Effector CD4-positive, alpha-beta T cell (primary cell): ENCODE data around the gene EHD1.
A peak's percentile ranks its signal among the peaks of the same experiment; 100 is the strongest.

Source experiments
- DNase-seq: peaks from one replicate; pipeline ENCODE4 v3.0.0-alpha.2; 2020

The EHD1 gene

DNA sequence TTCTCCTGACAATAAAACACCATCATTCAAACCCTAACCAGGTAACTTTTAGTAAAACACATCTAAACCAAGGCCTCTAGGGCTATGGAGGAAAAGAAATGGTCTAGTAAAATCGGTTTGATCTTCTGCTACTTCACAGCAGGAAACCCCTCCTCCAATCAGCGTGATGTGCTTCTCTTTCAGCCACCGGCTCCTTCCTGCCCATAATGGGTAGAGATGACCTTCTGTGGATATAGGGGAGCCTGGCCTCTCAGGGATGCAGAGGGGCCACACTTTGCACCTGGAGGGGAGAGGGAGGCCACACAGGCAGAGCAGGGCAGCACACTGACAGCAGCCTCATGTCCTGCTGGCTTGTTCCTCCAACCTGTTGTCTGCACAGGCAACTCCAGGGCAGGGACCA is 6.9 kb downstream of the EHD1 start:
- no peak for DNase-seq

DNA sequence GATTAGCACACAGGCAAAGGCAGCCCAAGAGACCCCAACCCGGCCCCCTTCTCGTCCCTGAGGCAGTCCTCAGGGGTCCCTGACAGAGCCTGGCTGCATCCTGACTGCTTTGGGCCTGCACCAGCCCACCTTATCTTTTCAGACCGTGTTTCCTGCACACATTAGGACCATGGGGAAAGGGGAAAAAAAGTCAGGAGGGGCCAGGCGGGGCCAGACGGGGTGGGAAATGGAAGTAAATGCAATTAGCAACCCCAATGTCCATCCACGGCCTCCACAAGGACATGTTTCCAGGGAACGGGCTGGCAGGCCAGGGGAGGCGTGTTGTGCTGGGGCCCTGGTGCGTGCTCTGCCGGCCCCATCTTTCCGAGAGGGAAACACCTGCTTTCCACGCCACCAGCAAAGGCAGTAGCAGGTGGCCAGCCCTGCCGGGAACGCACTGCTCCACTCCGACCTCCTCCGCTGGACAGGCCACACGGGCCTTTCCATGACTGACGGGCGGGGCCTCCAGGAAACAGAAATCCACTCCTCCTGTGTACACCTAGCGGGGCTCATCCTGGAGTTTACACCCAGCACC is 7.4 kb downstream of the EHD1 start:
- no peak for DNase-seq

DNA sequence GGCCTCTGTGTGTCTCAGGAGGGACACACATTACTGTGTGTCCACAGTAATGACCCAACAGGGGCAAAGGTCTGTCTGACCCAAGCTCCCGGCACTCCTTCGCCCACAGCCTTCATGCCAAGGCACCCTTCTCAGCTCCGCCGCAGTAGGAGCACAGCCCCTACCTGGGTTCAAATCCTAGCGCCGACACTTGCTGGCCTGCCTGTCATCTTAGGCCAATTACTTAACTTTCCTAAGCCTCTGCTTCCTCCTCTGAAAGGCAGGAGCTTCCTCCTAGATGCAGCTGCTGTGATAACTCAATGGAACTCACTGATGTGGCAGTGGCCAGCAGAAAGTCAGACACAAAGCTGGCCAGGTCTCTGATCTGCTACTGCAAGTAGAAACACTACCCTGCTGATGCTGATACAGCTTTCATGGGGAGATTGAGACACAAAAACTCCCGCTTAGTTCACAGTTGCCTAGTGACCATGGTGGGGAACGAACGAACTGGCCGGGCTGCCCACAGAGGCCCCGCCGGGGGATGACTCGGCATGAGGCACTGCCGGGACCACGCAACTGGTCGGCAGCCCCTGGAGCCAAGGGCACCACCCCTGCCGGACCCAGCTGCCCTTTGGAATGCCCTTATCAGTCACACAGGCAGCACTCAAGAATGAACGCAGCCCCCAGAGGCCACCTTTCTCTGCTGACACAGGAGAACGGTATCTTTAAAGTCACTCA is 8.1 kb downstream of the EHD1 start:
- DNase-seq = no peak

DNA sequence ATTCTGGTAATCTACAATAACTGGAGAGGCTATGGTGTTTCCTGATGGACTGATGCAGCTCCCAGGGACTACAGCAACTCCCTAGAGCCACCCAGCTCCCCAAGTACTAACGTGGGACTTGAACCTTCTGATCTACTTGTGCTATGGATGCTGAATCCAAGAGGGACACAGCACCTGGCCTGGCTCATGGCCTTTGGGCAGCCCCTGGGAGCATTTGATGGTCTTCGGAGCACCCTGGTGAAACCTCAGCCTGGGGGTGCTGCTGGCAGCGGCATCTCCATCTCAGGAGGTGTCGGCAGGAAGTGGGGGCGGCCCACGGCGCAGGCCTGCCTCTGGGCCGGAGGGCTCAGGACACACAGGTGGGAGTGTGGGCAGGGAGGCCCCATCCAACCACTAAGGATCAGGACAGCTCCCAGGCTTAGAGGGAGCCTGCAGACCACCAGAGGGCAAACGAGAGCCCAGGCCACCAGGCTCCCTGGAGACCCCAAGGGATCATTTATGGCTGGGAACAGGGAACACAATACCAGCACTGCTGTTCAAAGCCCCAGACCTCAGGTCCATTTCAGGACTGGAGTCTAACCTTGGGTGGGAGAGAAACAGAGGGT is 8.7 kb downstream of the EHD1 start:
- DNase-seq = no peak

DNA sequence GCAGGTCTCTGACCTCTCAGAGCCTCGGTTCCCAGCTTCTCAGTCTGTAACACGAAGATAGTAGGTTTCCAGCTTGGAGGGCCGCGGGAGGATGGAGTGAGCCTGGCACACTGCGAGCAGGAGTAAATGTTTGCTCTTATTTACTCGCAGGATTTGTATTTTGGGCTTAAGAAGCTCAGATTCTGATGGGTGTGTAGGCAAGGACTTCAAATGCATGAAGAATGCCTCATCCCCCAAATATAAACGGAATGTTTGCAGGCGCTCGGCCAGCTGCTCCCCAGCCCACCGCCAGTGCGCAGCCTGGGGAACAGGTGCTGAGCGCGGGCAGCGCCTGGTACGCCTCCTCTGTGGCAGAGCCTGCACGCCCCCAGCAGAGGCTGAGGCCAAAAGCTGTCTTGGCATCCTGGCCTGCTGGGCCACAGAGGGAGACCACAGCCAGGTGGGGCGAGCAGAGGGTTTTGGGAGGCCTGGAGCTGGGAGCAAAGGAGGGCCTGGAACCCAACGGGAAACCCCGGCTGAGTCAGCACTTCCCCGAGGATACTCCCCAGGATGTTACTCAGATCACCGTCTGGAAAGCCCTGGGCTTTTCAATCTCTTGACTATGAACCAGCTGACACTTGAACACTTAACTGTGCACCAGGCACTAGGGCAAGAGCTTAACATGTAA is 9.4 kb downstream of the EHD1 start:
- peak; percentile 47 for DNase-seq

DNA sequence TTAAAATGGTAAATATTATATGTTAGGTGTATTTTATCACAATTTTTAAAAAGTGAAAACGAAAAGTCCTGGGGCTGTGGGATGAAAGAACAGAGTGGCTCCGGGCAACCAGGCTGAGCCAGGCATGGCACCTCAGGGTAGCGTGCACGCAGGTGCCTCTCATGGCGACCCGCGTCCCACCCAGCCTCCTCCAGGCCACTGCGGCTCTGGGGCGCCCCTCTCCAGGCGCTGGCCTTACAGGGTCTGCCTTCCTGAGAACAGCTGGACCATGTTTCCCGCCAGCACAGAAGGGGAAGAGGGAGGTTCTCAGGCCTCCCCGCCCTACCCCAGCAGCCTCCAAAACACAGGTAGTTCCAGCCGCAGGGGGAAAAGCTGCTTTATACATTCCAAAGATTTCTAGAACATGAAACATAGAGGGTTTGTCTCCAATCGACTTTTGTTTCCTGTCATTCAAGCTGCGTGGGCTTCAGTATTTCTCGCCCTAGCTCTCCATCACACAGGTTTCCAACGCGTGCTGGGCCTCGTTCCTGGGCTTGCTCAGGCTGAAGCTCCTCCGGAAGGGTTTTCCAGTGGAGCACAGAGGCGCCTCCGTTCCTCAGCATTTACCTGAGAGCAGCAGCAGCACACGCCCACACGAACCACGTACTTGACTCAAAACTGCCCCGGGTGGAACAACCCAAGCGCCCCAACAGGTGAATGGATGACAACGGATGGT is 10.5 kb downstream of the EHD1 start:
- DNase-seq = no peak

DNA sequence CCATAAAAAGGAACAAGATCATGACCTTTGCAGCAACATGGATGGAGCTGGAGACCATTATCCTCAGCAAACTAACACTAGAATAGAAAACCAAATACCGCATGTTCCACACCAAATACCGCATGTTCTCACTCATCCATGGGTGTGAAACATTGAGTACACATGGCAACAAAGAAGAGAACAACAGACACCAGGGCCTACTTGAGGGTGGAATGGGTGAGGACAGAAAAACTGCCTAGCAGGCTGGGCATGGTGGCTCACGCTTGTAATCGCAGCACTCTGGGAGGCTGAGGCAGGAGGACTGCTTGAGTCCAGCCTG is 12.3 kb downstream of the EHD1 start:
- no peak for DNase-seq

DNA sequence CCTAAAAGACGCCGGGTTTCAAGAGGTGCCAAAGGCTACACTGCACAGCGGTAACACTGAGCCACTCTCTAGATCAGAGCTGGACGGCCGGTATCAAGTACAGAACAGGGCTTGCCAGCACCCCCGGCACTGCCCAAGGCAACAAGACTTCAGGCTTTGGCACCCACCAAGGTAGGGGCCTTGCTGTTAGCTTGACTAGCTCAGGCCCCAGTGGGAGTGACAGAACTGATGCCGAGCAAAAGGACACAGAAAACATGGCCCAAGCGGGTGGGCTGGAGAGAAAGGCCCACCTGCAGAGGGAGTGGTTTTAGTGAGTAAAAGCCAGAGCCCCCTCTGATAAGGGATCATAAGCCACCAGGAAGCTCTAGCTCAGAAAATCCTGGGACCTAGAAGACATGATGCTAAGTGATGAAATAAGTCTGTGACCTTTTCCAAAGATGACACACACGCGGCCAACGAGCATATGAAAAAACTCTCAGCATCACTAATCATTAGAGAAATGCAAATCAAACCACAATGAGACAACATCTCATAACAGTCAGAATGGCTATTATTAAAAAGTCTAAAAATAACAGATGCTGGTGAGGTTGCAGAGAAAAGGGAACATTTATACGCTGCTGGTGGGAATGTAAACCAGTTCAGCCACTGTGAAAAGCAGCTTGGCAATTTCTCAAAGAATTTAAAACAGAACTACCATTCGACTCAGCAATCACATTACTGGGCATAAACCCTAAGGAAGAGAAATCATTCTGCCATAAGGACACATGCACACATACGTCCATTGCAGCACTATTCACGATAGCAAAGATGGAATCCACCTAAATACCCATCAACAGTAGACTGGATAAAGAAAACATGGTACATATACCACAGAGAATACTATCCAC is 12.9 kb downstream of the EHD1 start:
- DNase-seq = no peak

DNA sequence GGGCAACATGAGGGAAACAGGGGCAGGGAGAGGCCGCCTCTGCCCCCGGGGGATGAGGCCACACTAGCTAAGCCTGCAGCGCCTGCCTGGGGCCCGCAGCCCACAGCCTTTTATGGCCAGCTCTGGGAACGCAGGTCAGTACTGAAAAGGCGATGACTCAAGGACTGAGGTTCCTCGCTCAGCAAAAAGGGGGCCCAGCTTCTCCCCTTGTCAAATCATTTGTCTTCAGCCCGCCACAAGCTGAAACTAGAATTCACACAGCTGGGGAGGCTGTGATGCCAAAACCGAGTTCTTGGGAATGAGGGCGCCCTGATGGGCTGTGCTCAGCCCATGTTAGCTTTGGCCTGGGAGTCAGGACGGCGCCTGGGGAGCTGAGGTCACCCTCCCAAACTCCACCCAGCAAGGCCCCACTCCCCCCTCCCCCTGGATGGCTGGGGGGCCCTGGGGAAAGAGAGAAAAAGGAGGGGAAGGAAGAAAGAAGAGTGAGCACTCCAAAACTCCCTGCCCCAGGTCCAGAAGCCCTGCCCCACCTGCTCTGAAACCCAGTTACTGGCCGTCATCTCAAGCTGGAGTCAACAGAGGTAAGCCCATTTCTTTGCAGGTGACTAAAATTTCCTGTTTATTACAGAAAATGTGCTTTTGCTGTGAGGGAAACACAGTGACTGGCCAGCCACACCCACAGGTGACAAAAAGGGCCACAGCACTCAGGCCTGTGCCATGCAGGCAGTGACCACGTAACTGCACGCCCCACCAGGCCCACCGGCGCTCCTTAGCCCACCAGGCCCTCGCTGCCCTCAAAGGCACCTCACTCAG is 13.7 kb downstream of the EHD1 start:
- DNase-seq = no peak

DNA sequence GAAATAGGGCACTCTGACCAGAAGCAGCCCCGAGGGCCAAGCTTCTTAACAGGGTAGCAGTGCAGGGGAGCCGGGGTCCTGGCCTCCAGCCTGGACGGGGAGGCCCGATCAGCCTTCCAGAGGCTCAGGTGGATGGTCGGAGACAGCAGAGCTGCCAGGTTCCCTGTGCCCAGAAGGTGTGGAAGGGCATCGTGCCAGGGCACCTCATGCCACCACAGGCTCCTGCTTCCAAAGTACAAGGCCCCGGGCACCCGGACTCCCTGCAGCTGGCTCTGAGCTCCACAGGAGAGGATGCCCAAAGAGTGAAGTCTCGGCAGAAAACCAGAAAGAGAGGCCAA is 14.3 kb downstream of the EHD1 start:
- no peak for DNase-seq

DNA sequence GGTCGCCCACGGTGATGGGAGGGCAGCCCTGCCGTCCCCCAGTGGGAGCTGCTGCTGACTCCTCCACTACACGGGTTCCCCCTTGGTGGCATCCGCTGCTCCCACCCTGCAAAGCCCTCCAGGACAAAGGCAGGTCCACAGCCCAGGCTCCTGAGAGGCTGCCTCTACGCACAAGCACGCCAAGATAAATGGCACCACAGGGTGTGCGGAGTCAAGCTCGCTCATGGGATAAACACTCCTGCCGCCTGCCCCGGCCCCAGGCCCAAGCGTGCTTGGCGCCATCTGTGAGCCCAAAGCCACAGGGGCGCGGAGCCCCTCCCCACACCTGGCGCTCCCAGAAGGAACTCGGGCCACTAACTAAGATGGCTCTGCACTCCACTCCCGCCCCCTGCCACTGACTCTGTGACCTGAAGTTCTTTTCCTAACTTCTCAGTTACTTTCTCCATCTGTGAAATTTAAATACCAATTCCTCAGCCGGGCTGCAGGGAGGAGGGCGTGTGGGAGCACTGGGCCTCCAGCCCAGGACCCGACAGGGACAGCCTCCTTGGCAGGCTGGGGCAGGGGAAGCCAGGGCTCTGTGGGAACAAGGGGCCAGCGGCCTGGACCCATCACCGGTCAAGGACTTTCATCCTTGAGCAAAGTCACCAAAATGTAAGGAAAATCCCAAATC is 14.9 kb downstream of the EHD1 start:
- no peak for DNase-seq

DNA sequence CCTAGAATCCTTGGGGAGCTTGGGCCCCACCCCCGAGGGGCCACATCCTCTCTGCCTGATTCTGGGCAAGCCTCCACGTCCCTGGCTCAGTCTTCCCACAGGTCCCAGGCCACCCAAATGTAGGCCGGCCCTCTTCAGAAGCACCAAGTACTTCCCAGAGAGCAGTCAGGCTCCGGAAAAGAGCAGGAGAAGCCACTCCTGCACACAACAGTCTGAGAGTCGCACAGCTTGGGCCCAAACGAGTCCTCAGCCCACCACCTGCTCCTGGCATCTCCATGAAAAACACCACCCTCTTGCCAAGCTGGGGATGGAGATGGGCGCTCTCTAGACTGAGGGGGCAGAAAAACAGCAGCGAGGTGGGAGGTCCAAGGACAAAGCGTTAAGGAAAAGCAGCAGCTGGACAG is 15.4 kb downstream of the EHD1 start:
- DNase-seq = no peak

DNA sequence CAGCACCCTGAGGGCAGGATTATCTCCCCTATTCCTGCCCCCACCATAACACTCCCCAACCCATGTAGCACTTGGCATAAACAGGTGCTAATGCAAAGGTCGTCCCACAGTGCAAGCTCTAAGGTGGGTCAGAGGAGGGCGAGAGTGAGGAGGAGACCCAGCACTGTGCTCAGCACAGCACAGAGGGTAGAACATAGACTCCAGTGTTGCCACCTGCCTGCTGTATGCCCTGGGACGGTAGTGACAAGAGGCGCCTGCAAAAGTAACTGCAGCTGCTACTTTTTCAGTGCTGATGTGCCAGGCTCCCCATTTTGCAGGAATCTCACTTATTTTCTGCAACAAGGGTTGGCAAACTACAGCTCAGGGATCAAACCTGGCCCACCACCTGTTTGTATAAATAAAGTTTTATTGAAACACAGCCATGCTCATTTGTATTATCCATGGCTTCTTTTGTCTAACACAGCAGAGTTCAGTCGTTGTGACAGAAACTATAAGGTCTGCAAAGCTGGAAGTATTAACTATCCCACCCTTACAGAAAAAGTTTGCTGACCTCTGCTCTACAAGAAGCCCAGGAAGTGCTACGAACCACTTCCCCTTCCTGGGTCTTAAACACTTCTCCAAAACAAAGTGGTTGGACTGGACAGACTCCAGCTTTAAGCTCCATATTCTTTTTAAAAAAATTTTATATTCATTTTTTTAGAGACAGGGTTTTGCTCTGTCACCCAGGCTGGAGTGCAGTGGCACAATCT is 17.0 kb downstream of the EHD1 start:
- DNase-seq = no peak

DNA sequence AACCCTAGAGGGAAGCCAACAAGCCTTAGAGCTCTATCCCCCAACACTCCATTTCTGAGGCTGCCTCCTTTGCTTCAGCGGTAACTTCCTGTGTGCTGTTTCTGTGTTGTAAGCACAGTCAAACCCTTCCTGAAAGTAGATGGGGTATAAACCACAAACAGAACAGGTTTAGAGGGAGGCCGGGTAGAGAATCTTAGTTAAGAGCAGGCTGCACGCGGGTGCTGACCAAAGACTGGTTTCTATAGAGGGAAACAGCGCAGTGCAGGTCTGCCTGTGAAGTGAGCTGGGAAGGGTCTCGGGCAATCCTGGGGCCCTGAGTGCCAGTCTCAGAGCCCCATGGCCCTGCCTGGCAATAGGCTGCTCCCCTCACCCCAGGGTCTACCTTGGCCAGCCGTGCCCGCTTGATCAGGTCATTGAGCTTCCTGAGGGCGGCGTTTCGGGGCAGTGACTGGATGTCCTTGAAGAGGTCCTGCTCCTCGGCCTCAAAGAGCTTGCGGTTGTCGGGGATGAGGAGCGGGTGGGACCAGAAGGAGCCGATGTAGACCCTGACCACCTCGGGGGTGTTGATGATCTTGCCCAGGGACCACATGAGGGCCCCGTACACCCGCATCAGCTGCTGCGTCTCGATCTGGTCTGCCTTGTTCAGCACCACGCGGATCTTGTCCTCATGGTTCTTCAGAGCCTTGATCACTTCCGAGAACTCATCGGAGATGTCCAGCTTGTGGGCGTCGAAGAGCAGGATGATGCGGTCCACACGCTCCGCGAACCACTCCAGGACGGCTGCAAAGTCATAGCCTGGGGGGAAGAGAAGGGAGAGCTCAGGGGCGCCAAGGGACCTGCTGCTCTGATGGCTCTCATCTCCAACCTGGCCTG is 18.6 kb downstream of the EHD1 start:
- peak; percentile 39 for DNase-seq

DNA sequence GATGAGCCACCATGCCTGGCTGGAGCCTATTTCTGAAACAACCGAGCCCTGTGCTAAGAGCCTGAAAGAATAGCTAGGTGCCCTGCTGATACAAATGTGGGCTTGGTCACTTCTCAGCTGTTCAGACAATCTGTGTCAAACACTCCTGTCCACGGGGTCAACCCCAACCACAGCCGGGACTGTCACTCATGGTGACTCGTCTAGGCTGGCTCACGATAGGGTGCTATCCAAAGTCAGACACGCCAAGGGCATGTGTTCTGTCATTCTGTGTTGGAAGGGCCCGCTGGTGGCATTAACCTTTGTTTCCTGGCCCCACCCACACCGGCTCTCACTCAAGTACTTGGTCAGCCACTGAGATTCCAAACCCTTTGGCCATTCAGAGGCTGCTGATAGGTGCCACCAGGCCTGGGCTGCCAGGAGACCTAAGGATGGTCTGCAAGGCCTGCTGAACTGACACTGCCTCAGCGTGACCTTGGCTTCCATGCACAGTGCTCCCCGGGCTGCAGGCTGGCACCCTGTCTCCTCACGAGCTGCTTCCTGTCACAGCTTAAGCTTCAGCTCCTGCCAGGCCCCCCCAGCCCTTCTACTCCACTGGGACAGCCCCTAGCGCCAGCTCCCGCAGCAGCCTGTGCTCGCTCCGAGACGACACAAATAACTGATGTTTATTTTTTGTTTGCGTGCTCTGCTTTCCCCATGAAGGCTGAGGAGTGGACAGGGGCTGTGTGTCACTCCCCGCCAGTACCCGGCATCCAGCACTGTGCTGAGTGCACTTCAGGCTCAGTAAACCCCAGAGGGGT is 19.8 kb downstream of the EHD1 start:
- peak; percentile 56 for DNase-seq

DNA sequence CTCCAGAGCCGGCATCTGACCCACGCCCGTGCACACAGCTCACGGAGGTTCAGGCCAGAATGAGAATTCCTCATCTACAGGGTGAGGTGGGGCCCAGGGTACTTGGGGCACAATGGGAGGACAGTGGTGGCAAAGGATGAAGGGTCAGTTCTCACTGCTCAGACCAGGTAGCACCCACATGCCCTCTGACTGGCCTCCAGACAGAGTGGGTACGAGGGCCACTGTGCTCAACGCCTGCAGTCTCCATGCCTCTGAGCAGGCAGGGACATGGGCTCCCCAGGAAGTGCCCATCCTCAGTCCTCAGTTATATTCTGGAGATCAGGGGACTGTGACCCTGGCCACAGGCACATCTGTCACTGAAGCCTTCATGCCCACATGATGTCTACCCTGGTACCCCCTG is 20.9 kb downstream of the EHD1 start:
- DNase-seq = no peak

DNA sequence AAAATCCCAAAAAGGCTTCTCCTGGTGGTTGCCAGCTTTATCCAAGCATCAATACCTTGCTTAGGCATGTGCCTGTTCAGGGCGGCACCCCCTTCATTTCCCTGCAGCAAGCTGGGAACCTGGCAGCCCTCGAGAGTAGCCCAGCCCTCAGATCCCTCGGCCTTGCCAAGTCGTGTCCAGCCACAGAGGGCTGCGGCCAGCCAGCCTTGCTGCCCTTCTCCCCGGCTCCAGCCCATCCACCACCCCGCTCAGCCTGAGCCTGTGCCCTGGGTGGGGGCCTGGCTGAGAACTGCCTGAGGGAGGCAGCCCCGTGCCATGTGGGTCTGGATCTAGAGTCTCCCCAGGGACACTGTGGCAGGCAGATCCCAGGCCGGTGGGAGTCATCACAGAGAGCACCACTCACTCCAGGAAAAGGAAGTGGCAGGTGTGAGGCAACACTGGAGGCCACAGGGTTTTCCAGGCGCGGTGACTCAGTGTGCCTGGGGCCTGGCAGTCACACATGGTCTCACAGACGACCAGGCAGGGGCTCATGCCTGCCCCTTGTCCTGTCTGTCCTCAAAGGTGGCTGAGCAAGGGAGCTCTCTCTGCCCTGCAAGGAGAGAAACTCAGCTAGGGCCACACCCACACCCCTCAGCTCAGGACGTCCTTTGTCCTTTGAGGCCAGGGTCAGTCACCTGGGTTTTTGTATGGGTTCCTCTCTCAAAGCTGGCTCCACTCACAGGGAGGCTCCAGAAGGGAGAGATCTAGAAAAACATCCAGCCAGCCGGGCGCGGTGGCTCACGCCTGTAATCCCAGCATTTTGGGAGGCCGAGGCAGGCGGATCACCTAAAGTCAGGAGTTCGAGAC is 21.8 kb downstream of the EHD1 start:
- peak; percentile 42 for DNase-seq
